GM10266 (cell line): ENCODE data around the gene NR6A1.

ENCODE experiments used
- DNase-seq: peaks from one replicate; pipeline ENCODE4 v3.0.0; 2012; ENCODE audit errors: extremely low spot score
- TF ChIP-seq, protein P1 (sequence below): IDR thresholded peaks from 2 replicates; pipeline ENCODE4 v1.5.1; 2012; ENCODE audit warnings: mild to moderate bottlenecking, low read depth; ENCODE audit not compliant: control insufficient read depth, insufficient read depth; ENCODE audit errors: missing control alignments

Gene NR6A1

DNA sequence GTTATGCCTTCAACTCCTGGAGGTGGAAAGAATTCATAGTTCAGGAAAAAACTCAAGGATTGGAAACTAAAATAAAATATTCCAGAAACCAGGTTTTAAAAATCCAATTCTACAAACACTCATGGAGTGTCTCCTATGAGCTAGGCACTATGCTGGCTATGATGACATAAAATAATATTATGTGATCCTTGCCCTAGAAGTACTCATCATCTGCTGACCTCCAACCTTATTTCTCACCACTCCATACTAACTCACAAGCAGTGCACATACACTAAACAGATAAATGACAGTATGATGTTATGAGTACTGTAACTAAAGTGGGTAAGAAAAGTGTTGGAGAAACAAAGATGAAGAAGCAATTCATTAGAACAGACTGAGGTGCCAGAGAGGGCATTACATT, 170.7 kb downstream of the NR6A1 start:
- no peak for DNase-seq
- TF ChIP-seq, protein P1, sequence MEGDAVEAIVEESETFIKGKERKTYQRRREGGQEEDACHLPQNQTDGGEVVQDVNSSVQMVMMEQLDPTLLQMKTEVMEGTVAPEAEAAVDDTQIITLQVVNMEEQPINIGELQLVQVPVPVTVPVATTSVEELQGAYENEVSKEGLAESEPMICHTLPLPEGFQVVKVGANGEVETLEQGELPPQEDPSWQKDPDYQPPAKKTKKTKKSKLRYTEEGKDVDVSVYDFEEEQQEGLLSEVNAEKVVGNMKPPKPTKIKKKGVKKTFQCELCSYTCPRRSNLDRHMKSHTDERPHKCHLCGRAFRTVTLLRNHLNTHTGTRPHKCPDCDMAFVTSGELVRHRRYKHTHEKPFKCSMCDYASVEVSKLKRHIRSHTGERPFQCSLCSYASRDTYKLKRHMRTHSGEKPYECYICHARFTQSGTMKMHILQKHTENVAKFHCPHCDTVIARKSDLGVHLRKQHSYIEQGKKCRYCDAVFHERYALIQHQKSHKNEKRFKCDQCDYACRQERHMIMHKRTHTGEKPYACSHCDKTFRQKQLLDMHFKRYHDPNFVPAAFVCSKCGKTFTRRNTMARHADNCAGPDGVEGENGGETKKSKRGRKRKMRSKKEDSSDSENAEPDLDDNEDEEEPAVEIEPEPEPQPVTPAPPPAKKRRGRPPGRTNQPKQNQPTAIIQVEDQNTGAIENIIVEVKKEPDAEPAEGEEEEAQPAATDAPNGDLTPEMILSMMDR: no peak

DNA sequence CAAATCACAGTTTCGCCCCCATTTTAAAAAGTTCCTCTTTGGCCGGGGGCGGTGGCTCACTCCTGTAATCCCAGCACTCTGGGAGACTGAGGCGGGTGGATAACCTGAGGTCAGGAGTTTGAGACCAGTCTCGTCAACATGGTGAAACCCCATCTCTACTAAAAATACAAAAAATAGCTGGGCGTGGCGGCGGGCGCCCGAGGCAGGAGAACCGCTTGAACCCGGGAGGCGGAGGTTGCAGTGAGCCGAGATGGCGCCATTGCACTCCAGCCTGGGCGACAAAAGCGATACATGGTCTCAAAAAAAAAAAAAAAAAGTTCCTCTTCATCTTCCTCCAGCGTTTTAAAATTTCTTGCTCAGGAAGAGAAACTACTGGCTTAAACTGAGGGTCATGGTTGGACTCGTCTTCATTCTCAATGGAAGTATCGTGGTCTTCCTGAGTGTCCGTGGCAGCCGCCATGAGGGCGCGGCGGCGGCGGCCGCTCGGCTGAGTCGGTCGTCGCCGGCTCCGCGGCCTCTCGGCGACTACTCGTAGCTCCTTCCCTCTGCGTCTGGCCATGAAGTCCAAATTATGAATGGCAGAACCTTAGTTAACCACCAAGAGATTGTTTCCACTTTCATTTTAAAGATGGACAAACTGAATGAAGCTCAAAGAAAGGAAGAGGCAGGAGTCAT, 171.9 kb downstream of the NR6A1 start:
- TF ChIP-seq, protein P1: no peak
- DNase-seq: no peak

DNA sequence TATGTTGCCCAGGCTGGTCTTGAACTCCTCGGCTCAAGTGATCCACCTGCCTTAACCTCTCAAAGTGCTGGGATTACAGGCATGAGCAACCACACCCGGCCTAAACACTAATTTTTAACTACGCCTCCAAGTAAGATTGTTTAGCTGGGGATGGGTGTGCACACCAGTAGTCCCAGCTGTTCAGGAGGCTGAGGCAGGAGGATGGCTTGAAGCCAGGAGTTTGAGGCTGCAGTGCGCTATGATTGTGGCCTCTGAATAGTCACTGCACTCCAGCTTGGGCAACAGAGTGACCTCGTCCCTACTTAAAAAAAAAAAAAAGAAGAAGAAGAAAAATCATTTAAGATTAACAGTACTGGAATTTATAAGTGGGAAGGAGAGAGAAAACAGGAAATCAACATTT, 173.1 kb downstream of the NR6A1 start:
- TF ChIP-seq, protein P1: no peak
- no peak for DNase-seq

DNA sequence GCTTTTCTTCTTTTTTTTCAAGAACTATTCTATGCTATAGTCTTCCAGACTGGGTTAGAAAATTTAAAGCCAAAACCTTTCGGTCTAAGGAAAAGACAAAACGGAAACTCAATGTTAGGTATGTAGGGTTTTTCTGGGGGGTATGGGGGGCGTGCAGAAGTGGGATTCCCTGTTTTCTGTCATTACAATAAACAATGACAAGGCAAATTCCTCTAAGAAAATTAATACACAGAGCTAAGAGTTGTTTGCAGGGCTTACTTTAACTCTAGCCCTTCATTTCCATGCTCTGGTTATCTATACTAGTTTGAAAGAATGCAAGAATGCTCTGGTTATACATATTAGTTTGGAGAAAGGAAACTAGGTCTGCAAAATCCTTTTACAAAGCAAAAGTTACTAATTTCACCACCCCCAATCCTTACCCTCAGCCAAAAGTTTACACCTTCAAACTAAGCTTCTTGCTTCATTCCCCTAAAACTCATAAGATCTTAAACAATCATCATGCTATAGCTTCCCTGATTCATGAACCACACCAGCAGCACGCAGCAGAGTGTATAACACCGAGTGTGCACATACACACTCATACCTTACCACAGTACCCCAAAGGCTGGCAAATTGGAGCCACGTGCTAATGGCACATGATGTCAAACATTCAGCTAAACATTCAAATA, 174.8 kb downstream of the NR6A1 start:
- no peak for DNase-seq
- TF ChIP-seq, protein P1: no peak

DNA sequence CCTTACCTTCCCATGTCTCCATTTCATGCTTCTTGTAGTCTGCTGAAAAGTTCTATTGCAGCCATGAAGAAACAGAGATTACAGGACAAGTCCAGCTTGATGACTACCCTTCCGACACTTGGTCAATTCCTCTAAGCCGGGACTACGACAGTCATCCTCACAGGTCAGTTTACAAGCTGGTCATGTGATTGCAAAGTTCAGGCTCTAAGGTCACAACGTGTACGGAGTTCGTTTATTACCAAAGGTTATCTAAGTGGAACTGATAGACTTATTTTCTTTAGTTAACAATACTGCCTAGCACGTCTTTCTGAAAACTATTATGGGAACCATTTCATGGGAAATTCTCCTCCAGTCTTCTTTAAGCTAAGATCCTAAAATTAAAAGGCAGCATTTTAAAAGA, 175.4 kb downstream of the NR6A1 start:
- TF ChIP-seq, protein P1: no peak
- no peak for DNase-seq

DNA sequence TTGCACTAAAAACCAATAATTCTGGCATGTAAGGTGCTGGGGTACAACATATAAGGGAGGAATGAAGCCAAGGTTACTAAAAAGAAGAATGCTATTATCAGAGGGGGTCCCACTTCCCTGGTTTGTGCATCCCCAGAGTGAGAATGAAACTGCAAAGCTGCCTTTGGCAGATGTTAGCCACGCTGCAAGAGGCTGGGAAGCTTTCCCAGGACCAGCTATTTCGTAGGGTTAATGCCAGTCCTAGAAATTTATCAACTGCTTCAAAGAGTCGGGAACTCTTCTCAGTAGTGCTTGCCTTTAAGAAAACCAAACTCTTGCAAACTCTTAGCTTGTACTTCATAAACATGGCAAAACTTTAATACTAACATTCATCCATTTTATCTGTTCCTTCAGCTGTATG, 176.4 kb downstream of the NR6A1 start:
- TF ChIP-seq, protein P1: no peak
- no peak for DNase-seq

DNA sequence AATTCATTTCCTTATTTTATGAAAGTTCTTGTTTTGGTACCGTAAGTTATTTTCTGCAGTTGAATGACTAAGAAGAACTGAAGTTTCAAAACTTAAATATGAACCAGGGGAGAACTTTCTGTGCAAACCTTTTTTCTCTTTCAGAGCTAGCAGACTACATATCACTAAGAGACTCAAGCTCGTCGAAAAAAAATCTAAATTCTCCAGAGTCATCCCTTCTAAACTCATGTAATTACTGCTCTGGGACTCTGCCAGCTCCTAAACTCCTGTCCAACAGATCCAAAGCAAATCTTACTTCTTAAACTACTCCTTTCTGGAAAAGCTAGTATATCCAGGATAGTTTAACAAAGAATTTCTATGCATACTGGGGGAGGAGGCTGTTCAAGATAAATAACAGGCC, 176.9 kb downstream of the NR6A1 start:
- TF ChIP-seq, protein P1: no peak
- DNase-seq: no peak
